Loucy (cell line): ENCODE data around the gene LRP10.

Experiments used
- EZH2phosphoT487 ChIP-seq: fragments of 200-600 bp; IDR thresholded peaks from 2 replicates; pipeline ENCODE4 v1.6.1; 2018; ENCODE audit warnings: antibody characterized with exemption, mild to moderate bottlenecking, moderate library complexity, borderline replicate concordance
- TF ChIP-seq, protein P1 (sequence below): fragments of 200-600 bp; sonication (generic); conservative IDR thresholded peaks from 2 replicates; pipeline ENCODE4 v1.5.1; 2014; ENCODE audit warnings: mild to moderate bottlenecking, antibody characterized with exemption, low read length

GRCh38 chr14:22918804-22919600 is 47.5 kb downstream of the LRP10 start, which contains the start of gene RBM23:
- TF ChIP-seq, protein P1, sequence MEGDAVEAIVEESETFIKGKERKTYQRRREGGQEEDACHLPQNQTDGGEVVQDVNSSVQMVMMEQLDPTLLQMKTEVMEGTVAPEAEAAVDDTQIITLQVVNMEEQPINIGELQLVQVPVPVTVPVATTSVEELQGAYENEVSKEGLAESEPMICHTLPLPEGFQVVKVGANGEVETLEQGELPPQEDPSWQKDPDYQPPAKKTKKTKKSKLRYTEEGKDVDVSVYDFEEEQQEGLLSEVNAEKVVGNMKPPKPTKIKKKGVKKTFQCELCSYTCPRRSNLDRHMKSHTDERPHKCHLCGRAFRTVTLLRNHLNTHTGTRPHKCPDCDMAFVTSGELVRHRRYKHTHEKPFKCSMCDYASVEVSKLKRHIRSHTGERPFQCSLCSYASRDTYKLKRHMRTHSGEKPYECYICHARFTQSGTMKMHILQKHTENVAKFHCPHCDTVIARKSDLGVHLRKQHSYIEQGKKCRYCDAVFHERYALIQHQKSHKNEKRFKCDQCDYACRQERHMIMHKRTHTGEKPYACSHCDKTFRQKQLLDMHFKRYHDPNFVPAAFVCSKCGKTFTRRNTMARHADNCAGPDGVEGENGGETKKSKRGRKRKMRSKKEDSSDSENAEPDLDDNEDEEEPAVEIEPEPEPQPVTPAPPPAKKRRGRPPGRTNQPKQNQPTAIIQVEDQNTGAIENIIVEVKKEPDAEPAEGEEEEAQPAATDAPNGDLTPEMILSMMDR = no peak
- no peak for TF ChIP-seq EZH2phosphoT487
